ENCODE measurements around the gene CNNM4. TPM values are rescaled to one million over a fixed set of nuclear protein-coding genes. Genes with fewer than 3 reads are reported as not detected.

CNNM4 gene
- polyA plus RNA-seq, 4 donors = 12.1 to 16.2 (median 13.4) TPM

DNA sequence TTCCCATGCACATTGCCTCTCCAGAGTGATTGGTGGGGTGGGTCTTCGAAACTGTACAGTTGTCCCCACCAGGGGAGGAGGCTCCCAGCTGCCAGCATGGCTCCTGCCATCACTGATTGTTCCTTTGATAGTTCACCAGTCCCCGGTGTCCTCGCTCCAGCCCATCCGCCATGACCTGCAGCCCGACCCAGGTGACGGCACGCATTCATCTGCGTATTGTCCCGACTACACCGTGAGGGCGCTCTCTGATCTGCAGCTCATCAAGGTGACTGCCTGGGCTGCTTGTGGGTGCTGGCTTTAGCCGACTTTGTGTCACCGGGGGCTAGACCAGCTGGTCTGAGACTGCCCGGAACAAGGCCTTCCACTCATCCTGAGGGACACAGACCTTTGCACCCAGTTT lies 67.7 kb downstream of the CNNM4 start:
- no peak for DNase-seq (ENCODE audit: low read depth in 4 of 4, low spot score in 2 of 4)

DNA sequence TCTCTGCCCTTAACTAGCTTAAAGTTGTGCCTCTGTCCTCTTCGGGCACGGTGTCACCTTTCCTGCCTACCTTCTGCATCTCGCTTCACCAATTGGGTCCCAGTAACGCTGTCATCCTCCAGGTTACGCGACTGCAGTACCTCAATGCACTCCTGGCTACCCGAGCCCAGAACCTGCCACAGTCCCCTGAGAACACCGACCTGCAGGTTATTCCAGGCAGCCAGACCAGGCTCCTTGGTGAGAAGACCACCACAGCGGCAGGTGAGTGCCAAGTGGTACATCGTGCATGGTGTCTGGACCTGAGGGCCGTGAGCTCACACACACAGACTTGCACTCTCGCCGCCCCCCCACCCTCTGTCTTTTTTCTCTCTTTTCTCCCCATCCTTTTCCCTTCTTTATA lies 68.2 kb downstream of the CNNM4 start:
- DNase-seq (ENCODE audit: low read depth in 4 of 4, low spot score in 2 of 4) = no peak

- no peak for DNase-seq (ENCODE audit: low read depth in 4 of 4, low spot score in 2 of 4)
These were observed 69.4 kb downstream of the CNNM4 start for GRCh38 chr2:96830044-96830562.

GRCh38 chr2:96831679-96832078 lies 71.0 kb downstream of the CNNM4 start:
- DNase-seq (ENCODE audit: low read depth in 4 of 4, low spot score in 2 of 4) = no peak

DNA sequence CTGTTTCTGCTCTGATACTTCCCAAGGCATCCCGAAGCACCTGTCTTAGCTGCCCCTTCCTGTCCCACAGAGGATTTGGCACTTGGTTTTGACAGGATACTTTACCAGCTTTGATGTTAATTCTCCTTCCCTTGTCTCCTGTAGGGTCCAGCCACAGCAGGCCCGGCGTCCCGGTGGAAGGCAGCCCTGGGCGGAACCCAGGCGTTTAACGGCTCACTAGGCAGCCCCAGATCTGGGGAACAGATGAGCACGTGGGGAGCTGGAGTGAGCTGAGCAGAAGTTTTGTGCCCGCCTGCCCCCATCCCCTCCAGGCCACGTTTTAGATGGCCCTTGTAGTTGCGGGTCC lies 71.7 kb downstream of the CNNM4 start:
- no peak for DNase-seq (ENCODE audit: low read depth in 4 of 4, low spot score in 2 of 4)

DNA sequence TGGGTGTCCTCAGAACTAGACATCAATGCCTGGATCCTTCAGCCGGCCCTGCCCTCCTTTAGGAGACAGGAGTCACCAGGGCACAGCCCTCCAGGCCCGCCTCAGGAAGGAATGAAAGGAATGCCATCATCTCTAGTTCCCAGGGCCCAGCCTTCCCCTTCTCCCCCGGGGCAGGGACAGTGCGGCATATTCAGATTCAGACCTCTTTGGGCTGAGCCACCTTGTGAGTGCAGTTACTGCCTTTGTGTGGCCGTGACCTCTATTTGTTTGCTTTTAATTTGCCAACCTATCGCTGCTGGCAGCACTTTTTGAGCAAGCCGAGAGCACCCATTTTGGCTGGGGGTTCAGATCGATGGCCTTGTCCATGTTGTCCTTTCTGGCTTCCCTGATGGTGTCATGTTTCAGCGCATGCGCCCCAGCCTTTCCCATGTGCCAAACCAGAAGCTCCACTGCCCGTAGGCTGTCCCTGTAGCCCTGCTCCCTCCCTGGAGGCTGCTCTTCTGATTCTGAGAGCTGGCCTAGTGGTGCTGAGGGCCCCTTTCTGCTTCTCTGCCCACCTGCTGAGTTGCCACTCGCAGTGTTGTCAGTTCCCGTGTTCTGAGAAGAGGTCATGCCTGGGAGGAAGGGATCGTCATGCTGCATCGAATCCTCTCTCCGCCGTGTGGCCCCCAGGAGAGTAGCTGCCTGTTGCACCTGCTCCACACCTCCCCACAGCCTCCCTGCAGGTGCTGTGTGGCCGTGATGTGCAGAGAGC lies 72.2 kb downstream of the CNNM4 start:
- DNase-seq (ENCODE audit: low read depth in 4 of 4, low spot score in 2 of 4) = no peak

GRCh38 chr2:96835830-96836229 lies 75.1 kb downstream of the CNNM4 start:
- DNase-seq (ENCODE audit: low read depth in 4 of 4, low spot score in 2 of 4) = no peak

GRCh38 chr2:96837575-96837974 lies 76.9 kb downstream of the CNNM4 start:
- no peak for DNase-seq (ENCODE audit: low read depth in 4 of 4, low spot score in 2 of 4)

- DNase-seq (ENCODE audit: low read depth in 4 of 4, low spot score in 2 of 4) = no peak
These were observed 77.9 kb downstream of the CNNM4 start for GRCh38 chr2:96838345-96839292.

GRCh38 chr2:96839293-96839874 lies 78.7 kb downstream of the CNNM4 start:
- no peak for DNase-seq (ENCODE audit: low read depth in 4 of 4, low spot score in 2 of 4)

DNA sequence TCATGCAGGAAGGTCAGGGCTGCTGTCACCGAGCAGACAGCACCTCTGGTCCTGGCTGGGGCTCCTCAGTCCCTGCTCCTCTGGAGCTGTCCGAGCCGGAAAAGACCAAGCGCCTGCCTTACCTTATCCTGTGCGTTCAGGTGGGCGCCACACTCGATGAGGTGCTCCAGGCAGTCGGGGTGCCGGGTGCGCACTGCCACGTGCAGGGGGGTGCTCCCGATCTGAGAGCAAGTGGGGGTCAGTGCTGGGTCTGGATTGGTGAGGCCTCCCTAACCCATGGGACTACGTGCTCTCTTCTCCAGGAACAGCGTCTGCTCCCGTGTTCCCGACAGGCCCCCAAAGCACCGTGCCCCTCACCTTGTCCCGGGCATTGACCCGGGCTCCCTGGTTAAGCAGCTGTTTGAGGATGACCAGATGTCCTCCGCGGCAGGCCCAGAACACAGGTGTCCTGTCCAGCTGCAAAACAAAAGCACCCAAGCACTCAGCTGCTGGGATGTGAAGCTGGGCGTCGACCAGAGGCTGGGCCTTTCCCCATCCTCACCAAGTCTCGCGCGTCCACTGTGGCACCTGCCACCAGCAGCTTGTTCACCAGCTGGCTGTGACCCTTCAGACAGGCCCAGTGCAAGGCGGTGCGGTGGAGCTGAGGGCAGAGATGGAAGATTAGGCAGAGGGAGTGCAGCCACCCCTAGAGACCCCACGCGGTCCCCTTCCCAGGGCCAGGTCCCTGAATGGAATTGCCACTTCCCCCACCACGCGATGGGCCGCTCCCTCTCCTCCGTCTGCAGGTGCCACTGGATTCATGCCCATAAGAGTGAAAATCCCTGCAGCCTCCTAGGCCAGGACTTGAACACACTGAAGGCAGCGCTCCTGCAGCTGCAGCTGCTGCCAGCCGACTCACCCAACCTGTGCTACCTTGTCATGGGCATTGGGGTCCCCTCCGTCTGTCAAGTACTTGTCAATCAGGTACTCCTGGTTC lies 79.5 kb downstream of the CNNM4 start:
- DNase-seq (ENCODE audit: low read depth in 4 of 4, low spot score in 2 of 4) = no peak

- no peak for DNase-seq (ENCODE audit: low read depth in 4 of 4, low spot score in 2 of 4)
These were observed 81.2 kb downstream of the CNNM4 start for GRCh38 chr2:96841701-96842495.

- DNase-seq (ENCODE audit: low read depth in 4 of 4, low spot score in 2 of 4) = no peak
These were observed 81.9 kb downstream of the CNNM4 start for GRCh38 chr2:96842600-96842999.

- no peak for DNase-seq (ENCODE audit: low read depth in 4 of 4, low spot score in 2 of 4)
These were observed 83.0 kb downstream of the CNNM4 start, which contains the start of gene ANKRD23 for GRCh38 chr2:96843538-96844268. ANKRD23 (minus strand) TSS chr2:96844021; CDS start chr2:96843992, 29 bp downstream.

DNA sequence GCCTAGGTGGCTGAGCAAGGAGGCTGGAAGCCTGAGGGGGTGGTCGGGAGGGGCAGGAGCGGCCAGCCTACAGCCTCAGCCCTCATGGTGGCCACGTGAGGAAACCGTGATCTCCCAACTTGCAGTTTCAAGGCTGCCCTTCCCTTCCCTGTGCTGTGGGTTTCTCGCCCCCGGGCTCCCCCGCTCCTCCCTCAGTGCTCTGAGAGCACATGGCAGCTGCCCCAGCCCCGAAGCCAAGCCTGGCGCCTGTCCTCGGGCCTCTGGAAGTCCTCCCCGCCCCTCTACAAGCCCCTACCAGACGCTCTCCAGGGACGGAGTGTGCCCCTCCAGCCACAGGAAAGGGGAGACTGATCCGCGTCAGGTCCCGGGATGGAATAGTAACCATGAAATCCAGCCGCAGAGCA lies 83.7 kb downstream of the CNNM4 start:
- no peak for DNase-seq (ENCODE audit: low read depth in 4 of 4, low spot score in 2 of 4)

DNA sequence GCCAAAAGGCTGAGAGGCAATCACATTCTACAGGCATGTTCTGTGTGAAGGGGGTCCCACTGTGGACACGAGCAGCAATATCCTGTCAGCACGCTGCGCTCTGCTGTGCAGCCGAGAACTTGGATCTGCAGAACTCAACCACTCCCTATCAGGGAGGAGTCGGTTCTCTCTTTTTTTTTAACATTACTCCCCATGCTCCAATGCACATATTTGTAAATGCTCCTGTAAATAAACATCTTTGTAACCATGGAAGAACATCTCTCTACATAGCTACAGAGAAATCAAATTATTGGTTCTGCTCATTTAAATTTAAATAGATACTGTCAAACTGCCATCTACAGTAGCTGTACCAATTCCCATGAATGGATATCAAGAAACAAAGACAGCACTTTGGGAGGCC lies 86.1 kb downstream of the CNNM4 start:
- DNase-seq (ENCODE audit: low read depth in 4 of 4, low spot score in 2 of 4) = no peak

GRCh38 chr2:96847586-96847985 lies 86.9 kb downstream of the CNNM4 start:
- DNase-seq (ENCODE audit: low read depth in 4 of 4, low spot score in 2 of 4) = no peak

DNA sequence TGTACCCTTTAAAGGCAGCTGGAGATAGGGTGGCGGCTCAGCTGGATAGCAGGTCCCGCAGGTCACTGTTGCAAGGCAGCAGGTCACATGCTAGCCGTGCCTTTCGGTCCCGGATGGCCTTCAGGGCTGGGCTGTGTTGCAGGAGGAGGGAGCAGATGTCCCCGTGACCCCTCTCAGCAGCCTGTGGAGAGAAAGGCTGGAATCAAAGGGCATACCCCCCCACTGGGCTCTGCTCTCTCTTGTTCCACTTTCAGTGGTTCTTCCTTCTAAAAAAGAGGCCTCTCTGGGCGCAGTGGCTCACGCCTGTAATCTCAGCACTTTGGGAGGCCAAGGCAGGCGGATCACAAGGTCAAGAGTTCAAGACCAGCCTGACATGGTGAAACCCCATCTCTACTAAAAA lies 87.6 kb downstream of the CNNM4 start:
- DNase-seq (ENCODE audit: low read depth in 4 of 4, low spot score in 2 of 4) = no peak

GRCh38 chr2:96852667-96853066 lies 92.0 kb downstream of the CNNM4 start:
- no peak for DNase-seq (ENCODE audit: low read depth in 4 of 4, low spot score in 2 of 4)

All from left renal cortex interstitium (tissue), 4 donors.